ENCODE data around the gene DOCK9.

DOCK9 gene

DNA sequence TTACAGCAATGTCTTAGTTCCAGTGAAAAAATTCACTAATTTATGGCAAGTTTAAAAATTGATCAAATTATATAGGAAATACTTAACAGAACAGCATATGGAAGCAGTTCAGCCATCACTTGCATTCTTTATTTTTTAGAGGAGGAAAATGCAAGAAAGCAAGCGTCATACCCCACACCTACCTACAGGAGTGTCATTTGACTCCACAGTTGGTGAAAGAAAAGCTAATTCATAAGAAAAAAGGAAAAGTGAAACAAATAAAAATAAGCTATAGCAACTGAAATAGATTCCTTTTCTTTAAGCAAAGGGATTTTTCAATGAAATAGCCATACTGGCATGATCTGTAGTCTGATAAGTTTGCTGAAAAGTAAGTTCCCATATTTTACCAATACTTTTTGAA is 111.0 kb downstream of the DOCK9 start:
- Histone ChIP-seq H3K9ac (ENCODE audit: low read length) (no peak overlapping the region), H3K4me3 (ENCODE audit: low read length) (no peak overlapping the region), H3K27me3 (replicated peaks; ENCODE audit: control insufficient read depth, insufficient read depth, low read length) (no peaks in the 10 kb centered on the region), H3K4me1 (ENCODE audit: control insufficient read depth, insufficient read depth, low read length) (no peaks in the 10 kb centered on the region), H3K36me3 (ENCODE audit: control insufficient read depth, insufficient read depth, low read length, severe bottlenecking) (peaks cover 18% of the 10 kb centered on the region), H3K9me3 (ENCODE audit: control insufficient read depth, low read length) (no peaks in the 10 kb centered on the region)
- no peak for DNase-seq (ENCODE audit: low read depth)

GRCh38 chr13:98860491-98860890 is 117.4 kb downstream of the DOCK9 start:
- no peaks in the 10 kb centered on the region for H3K9me3 ChIP-seq (ENCODE audit: control insufficient read depth, low read length)
- DNase-seq (ENCODE audit: low read depth), result no peak
- no peaks in the 10 kb centered on the region for H3K4me1 ChIP-seq (ENCODE audit: control insufficient read depth, insufficient read depth, low read length)
- H3K27me3 ChIP-seq (replicated peaks; ENCODE audit: control insufficient read depth, insufficient read depth, low read length), result no peaks in the 10 kb centered on the region
- no peak overlapping the region for H3K4me3 ChIP-seq (ENCODE audit: low read length)
- peaks cover 22% of the 10 kb centered on the region for H3K36me3 ChIP-seq (ENCODE audit: control insufficient read depth, insufficient read depth, low read length, severe bottlenecking)
- H3K9ac ChIP-seq (ENCODE audit: low read length), result no peak overlapping the region

GRCh38 chr13:98858191-98858590 is 119.7 kb downstream of the DOCK9 start:
- H3K27me3 ChIP-seq (replicated peaks; ENCODE audit: control insufficient read depth, insufficient read depth, low read length), result no peaks in the 10 kb centered on the region
- H3K9me3 ChIP-seq (ENCODE audit: control insufficient read depth, low read length), result no peaks in the 10 kb centered on the region
- H3K9ac ChIP-seq (ENCODE audit: low read length), result no peak overlapping the region
- peaks cover 6% of the 10 kb centered on the region for H3K4me1 ChIP-seq (ENCODE audit: control insufficient read depth, insufficient read depth, low read length)
- H3K4me3 ChIP-seq (ENCODE audit: low read length), result no peak overlapping the region
- DNase-seq (ENCODE audit: low read depth), result no peak
- H3K36me3 ChIP-seq (ENCODE audit: control insufficient read depth, insufficient read depth, low read length, severe bottlenecking), result peaks cover 19% of the 10 kb centered on the region

GRCh38 chr13:98856983-98857382 is 120.9 kb downstream of the DOCK9 start:
- H3K27me3 ChIP-seq (replicated peaks; ENCODE audit: control insufficient read depth, insufficient read depth, low read length), result no peaks in the 10 kb centered on the region
- DNase-seq (ENCODE audit: low read depth), result no peak
- no peak overlapping the region for H3K4me3 ChIP-seq (ENCODE audit: low read length)
- no peak overlapping the region for H3K9ac ChIP-seq (ENCODE audit: low read length)
- no peaks in the 10 kb centered on the region for H3K9me3 ChIP-seq (ENCODE audit: control insufficient read depth, low read length)
- peaks cover 11% of the 10 kb centered on the region for H3K36me3 ChIP-seq (ENCODE audit: control insufficient read depth, insufficient read depth, low read length, severe bottlenecking)
- peaks cover 6% of the 10 kb centered on the region for H3K4me1 ChIP-seq (ENCODE audit: control insufficient read depth, insufficient read depth, low read length)

DNA sequence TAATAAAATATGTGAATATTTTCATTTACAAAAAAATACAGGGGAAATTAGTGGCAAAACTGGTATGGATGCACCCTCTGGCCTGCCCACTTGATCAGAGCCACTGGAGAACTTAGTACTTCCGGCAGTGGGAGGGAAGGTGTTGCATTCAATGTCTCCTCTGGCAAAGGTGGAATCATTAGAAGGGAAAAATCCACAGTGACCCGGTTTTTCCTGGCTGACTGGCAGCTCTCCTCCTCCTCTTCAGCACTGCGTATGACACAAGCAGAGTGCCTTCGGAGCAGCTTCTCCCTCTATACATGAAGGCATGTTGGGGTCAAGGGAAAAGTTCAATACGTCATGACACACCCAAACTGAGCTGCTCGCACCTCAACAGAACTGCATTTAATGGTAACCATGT is 123.4 kb downstream of the DOCK9 start:
- no peak for DNase-seq (ENCODE audit: low read depth)
- no peaks in the 10 kb centered on the region for H3K9me3 ChIP-seq (ENCODE audit: control insufficient read depth, low read length)
- H3K27me3 ChIP-seq (replicated peaks; ENCODE audit: control insufficient read depth, insufficient read depth, low read length), result no peaks in the 10 kb centered on the region
- H3K4me1 ChIP-seq (ENCODE audit: control insufficient read depth, insufficient read depth, low read length), result peaks cover 6% of the 10 kb centered on the region
- H3K36me3 ChIP-seq (ENCODE audit: control insufficient read depth, insufficient read depth, low read length, severe bottlenecking), result no peaks in the 10 kb centered on the region
- H3K4me3 ChIP-seq (ENCODE audit: low read length), result no peak overlapping the region
- H3K9ac ChIP-seq (ENCODE audit: low read length), result no peak overlapping the region

DNA sequence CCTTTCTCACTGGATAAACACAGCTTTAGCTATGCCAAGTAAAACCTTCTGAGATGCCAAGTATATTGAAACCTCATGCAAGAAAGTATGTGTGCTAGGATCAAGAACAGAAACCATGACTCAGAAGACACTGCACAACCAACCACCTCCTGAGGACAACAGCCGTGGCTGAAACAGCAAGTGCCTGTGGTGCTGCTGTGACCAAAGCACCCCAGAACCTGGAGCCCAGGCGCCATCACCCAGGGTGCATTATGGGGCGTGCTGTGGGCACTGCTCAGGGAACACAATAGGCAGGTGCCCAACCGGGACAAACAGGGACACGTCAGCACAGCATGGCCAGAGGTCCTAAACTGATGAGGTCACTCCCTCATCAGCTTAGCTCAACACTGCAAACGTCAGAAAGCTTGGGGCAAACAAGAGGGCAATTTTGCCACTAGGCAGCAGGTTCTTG is 124.1 kb downstream of the DOCK9 start:
- Histone ChIP-seq H3K9me3 (ENCODE audit: control insufficient read depth, low read length) (no peaks in the 10 kb centered on the region), H3K27me3 (replicated peaks; ENCODE audit: control insufficient read depth, insufficient read depth, low read length) (no peaks in the 10 kb centered on the region), H3K9ac (ENCODE audit: low read length) (no peak overlapping the region), H3K36me3 (ENCODE audit: control insufficient read depth, insufficient read depth, low read length, severe bottlenecking) (no peaks in the 10 kb centered on the region), H3K4me1 (ENCODE audit: control insufficient read depth, insufficient read depth, low read length) (peaks cover 6% of the 10 kb centered on the region), H3K4me3 (ENCODE audit: low read length) (no peak overlapping the region)
- DNase-seq (ENCODE audit: low read depth), result peak; percentile 85

GRCh38 chr13:98851276-98851675 is 126.6 kb downstream of the DOCK9 start:
- Histone ChIP-seq H3K27me3 (replicated peaks; ENCODE audit: control insufficient read depth, insufficient read depth, low read length) (no peaks in the 10 kb centered on the region), H3K9me3 (ENCODE audit: control insufficient read depth, low read length) (no peaks in the 10 kb centered on the region), H3K4me1 (ENCODE audit: control insufficient read depth, insufficient read depth, low read length) (peaks cover 6% of the 10 kb centered on the region), H3K9ac (ENCODE audit: low read length) (no peak overlapping the region), H3K4me3 (ENCODE audit: low read length) (no peak overlapping the region), H3K36me3 (ENCODE audit: control insufficient read depth, insufficient read depth, low read length, severe bottlenecking) (no peaks in the 10 kb centered on the region)
- no peak for DNase-seq (ENCODE audit: low read depth)

DNA sequence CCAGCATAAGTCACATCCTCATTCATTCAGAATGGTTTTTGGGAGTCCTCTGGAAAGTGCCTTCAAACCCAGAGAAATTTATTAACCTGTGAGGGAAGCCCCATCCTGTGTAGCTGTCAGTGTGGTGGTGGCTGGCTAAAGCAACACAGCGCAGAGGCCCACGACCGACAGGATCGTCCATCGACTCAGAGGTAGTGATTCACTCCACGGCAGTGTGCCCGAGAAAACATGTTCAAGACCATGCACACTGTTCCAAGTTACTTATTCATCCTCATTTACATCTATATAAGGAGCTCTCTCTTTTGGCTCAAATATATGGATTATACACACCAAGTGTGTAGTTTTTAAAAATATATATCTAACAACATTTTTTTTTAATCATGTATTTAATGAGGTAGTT is 129.1 kb downstream of the DOCK9 start:
- Histone ChIP-seq H3K4me1 (ENCODE audit: control insufficient read depth, insufficient read depth, low read length) (peaks cover 4% of the 10 kb centered on the region), H3K9ac (ENCODE audit: low read length) (no peak overlapping the region), H3K4me3 (ENCODE audit: low read length) (no peak overlapping the region), H3K9me3 (ENCODE audit: control insufficient read depth, low read length) (no peaks in the 10 kb centered on the region), H3K27me3 (replicated peaks; ENCODE audit: control insufficient read depth, insufficient read depth, low read length) (no peaks in the 10 kb centered on the region), H3K36me3 (ENCODE audit: control insufficient read depth, insufficient read depth, low read length, severe bottlenecking) (peaks cover 6% of the 10 kb centered on the region)
- peak; percentile 7 for DNase-seq (ENCODE audit: low read depth)

DNA sequence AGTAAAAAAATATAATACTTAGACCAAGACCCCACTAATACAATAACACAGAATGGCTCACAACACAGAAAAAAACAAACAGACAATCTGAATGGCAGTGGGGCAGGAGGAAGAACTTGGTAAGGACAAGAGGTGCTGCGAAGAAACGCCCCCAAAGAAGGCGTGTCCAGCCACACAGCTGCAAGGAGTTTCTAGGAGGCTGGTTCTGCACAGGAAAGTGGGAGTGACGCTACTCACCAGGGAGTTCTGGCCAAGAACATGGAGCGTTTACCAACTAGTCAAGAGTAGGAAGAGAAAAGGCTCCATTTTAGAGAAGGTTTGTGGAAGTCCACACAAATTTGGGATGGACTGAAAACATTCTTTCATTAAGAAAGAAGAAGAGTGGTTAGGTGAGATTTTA is 130.1 kb downstream of the DOCK9 start:
- Histone ChIP-seq H3K4me1 (ENCODE audit: control insufficient read depth, insufficient read depth, low read length) (no peaks in the 10 kb centered on the region), H3K27me3 (replicated peaks; ENCODE audit: control insufficient read depth, insufficient read depth, low read length) (no peaks in the 10 kb centered on the region), H3K9me3 (ENCODE audit: control insufficient read depth, low read length) (no peaks in the 10 kb centered on the region), H3K9ac (ENCODE audit: low read length) (no peak overlapping the region), H3K4me3 (ENCODE audit: low read length) (no peak overlapping the region), H3K36me3 (ENCODE audit: control insufficient read depth, insufficient read depth, low read length, severe bottlenecking) (peaks cover 6% of the 10 kb centered on the region)
- DNase-seq (ENCODE audit: low read depth), result no peak

DNA sequence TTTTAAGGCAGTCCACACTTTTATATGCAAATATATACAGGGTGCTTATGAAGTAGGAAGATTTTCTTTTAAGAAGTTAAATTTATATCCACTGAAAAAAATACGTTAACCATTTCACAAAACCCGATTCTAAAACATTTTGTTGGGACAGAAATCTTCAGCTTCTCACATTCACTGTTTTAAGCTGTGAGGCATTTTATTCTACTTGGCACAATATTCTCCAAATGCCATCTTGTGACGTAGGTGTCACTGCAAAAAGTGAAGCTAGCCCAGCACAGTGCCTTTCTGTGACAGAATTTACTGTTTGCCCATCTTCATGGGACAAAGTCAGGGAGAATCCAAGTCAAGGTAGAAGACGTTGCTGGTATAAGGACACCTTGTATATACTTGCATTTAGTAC is 130.9 kb downstream of the DOCK9 start:
- no peak overlapping the region for H3K9ac ChIP-seq (ENCODE audit: low read length)
- H3K9me3 ChIP-seq (ENCODE audit: control insufficient read depth, low read length), result no peaks in the 10 kb centered on the region
- peaks cover 6% of the 10 kb centered on the region for H3K36me3 ChIP-seq (ENCODE audit: control insufficient read depth, insufficient read depth, low read length, severe bottlenecking)
- H3K4me1 ChIP-seq (ENCODE audit: control insufficient read depth, insufficient read depth, low read length), result no peaks in the 10 kb centered on the region
- no peak overlapping the region for H3K4me3 ChIP-seq (ENCODE audit: low read length)
- no peaks in the 10 kb centered on the region for H3K27me3 ChIP-seq (replicated peaks; ENCODE audit: control insufficient read depth, insufficient read depth, low read length)
- no peak for DNase-seq (ENCODE audit: low read depth)

GRCh38 chr13:98846521-98846920 is 131.3 kb downstream of the DOCK9 start:
- DNase-seq (ENCODE audit: low read depth), result no peak
- Histone ChIP-seq H3K4me1 (ENCODE audit: control insufficient read depth, insufficient read depth, low read length) (no peaks in the 10 kb centered on the region), H3K27me3 (replicated peaks; ENCODE audit: control insufficient read depth, insufficient read depth, low read length) (no peaks in the 10 kb centered on the region), H3K9ac (ENCODE audit: low read length) (no peak overlapping the region), H3K4me3 (ENCODE audit: low read length) (no peak overlapping the region), H3K9me3 (ENCODE audit: control insufficient read depth, low read length) (no peaks in the 10 kb centered on the region), H3K36me3 (ENCODE audit: control insufficient read depth, insufficient read depth, low read length, severe bottlenecking) (peaks cover 6% of the 10 kb centered on the region)

DNA sequence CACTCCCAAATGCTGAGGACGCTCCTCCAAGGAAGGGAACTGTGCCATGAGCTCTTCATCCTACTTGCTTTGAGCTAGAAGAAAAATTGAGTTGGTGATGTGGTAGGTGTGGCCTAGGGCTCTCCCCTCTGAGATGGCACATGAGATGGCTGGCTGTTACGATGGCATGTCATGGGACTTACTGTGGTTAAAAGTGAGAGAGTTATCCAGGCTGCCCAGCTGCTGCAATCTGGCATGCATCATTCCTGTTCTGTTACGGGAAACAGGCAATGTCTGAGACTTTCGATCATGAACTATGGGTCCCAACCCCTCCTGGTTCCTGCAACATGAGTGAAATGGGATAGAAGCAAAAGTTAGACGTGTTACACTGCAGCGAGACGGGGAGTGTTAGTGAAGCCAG is 132.1 kb downstream of the DOCK9 start:
- H3K4me1 ChIP-seq (ENCODE audit: control insufficient read depth, insufficient read depth, low read length), result no peaks in the 10 kb centered on the region
- no peak for DNase-seq (ENCODE audit: low read depth)
- H3K36me3 ChIP-seq (ENCODE audit: control insufficient read depth, insufficient read depth, low read length, severe bottlenecking), result peaks cover 6% of the 10 kb centered on the region
- H3K9ac ChIP-seq (ENCODE audit: low read length), result no peak overlapping the region
- H3K4me3 ChIP-seq (ENCODE audit: low read length), result no peak overlapping the region
- H3K27me3 ChIP-seq (replicated peaks; ENCODE audit: control insufficient read depth, insufficient read depth, low read length), result no peaks in the 10 kb centered on the region
- H3K9me3 ChIP-seq (ENCODE audit: control insufficient read depth, low read length), result no peaks in the 10 kb centered on the region

Measured in adipocyte (in vitro differentiated cells).